Right atrium auricular region (tissue), 2 donors: ENCODE measurements around the gene MAN2B2. TPM values are rescaled to one million over a fixed set of nuclear protein-coding genes. Genes with fewer than 3 reads are reported as not detected.

Experiments
- DNase-seq: peaks from one replicate; pipeline ENCODE4 v3.0.0-alpha.2; 2019; ENCODE audit warnings: low spot score
- H3K27ac ChIP-seq, 2 donors: fragments of 200-600 bp; sonication (generic); 1 replicate in 1 of 2; 2 replicates in 1 of 2; pipeline ENCODE4 v1.5.1; 2016 to 2019
- H3K27me3 ChIP-seq, 2 donors: fragments of 200-600 bp; sonication (generic); one replicate each; pipeline versions ENCODE4 v1.5.1 to v1.6.0; 2017 to 2019
- H3K36me3 ChIP-seq: fragments of 200-600 bp; sonication (generic); one replicate; pipeline ENCODE4 v1.5.1; 2016
- H3K4me1 ChIP-seq, 2 donors: fragments of 200-600 bp; sonication (generic); one replicate each; pipeline versions ENCODE4 v1.5.1 to v1.6.0; 2017 to 2019
- H3K4me3 ChIP-seq, 2 donors: fragments of 200-600 bp; sonication (generic); 1 replicate in 1 of 2; 2 replicates in 1 of 2; pipeline ENCODE4 v1.5.1; 2017 to 2019; ENCODE audit warnings: mild to moderate bottlenecking in 1 of 2, moderate library complexity in 1 of 2
- H3K9me3 ChIP-seq, 2 donors: fragments of 200-600 bp; sonication (generic); one replicate each; pipeline ENCODE4 v1.5.1; 2019
- total RNA-seq, 2 donors: library from RNA; depleted of rRNA; stranded (reverse); fragments of >200 nt; gene quantifications; one replicate each; pipeline ENCODE4 v1.1.0, GENCODE V29; 2016
- TF ChIP-seq, protein P1 (sequence below), 2 donors: fragments of 200-600 bp; sonication (generic); IDR thresholded peaks; one replicate each; pipeline ENCODE4 v1.5.1; 2019; ENCODE audit warnings: antibody characterized with exemption in 2 of 2

Gene MAN2B2
- total RNA-seq, 2 donors from 2014 or later = 23.7 to 25.5 TPM

DNA sequence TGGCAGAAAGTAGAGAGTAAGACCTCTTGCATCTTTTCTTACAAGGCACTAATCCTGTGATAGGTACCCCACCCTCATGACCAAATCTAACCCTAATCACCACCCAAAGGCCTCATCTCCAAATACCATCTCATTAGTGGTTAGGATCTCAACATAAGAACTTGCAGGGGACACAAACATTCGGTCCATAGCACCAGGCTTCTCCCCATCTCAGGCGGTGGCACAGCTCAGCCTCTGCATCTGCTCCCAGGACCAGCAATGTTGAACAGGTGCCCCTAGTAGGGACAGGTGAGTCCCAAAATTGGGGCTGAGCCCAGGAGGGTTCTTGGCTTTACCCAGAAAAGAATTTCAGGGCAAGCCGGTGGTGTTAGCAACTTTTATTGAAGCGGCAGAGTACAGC, 57.1 kb downstream of the MAN2B2 start:
- Histone ChIP-seq H3K4me1 (no peaks in the 10 kb centered on the region), H3K9me3 (no peaks in the 10 kb centered on the region), H3K4me3 (no peak overlapping the region), H3K36me3 (no peaks in the 10 kb centered on the region), H3K27ac (no peak overlapping the region), H3K27me3 (no peaks in the 10 kb centered on the region)
- DNase-seq = no peak
- TF ChIP-seq, protein P1, sequence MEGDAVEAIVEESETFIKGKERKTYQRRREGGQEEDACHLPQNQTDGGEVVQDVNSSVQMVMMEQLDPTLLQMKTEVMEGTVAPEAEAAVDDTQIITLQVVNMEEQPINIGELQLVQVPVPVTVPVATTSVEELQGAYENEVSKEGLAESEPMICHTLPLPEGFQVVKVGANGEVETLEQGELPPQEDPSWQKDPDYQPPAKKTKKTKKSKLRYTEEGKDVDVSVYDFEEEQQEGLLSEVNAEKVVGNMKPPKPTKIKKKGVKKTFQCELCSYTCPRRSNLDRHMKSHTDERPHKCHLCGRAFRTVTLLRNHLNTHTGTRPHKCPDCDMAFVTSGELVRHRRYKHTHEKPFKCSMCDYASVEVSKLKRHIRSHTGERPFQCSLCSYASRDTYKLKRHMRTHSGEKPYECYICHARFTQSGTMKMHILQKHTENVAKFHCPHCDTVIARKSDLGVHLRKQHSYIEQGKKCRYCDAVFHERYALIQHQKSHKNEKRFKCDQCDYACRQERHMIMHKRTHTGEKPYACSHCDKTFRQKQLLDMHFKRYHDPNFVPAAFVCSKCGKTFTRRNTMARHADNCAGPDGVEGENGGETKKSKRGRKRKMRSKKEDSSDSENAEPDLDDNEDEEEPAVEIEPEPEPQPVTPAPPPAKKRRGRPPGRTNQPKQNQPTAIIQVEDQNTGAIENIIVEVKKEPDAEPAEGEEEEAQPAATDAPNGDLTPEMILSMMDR (IDR thresholded peaks at IDR 0.05) = no peak

DNA sequence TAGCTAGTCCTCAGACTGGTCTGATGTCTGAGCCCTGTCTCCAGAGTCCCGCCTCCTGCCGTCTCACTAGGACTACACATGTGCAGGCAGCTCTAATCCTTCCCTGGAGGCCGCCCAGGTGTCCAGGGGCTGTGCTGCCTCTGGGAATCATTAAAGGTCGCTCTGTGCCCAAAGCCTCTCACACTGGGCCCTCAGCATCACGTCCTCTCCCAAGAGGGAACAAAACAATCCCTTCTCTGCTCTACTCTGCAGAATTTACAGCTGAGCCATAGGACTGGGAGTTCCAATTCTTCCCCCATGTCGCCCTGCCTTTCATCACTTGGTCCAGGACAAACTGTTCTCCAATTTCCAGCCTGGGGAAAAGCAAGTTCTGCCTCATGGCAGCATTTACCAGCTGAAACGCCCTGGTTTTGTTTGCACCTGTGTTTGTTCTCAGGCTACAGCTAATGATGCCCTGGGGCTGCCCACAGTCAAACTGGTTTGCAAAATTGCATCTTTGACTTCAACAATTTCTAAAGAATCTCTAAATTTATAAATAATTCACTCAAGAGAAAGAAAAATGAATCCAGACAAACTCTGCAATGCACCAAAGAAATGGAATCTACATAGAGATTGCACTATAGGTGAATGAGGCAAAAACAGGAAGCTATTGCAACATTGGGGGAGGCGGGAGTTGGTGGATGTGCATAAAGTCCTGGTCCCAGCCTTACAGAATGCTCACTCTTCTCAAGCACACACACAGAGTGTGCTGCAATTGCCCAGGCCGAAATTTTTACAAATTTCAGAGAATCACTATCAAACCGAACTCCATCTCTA, 58.3 kb downstream of the MAN2B2 start:
- no peak overlapping the region for H3K27ac ChIP-seq
- DNase-seq = no peak
- TF ChIP-seq, protein P1 (IDR thresholded peaks at IDR 0.05) = no peak
- no peaks in the 10 kb centered on the region for H3K4me1 ChIP-seq
- no peaks in the 10 kb centered on the region for H3K36me3 ChIP-seq
- no peaks in the 10 kb centered on the region for H3K27me3 ChIP-seq
- H3K4me3 ChIP-seq = no peak overlapping the region
- no peaks in the 10 kb centered on the region for H3K9me3 ChIP-seq

DNA sequence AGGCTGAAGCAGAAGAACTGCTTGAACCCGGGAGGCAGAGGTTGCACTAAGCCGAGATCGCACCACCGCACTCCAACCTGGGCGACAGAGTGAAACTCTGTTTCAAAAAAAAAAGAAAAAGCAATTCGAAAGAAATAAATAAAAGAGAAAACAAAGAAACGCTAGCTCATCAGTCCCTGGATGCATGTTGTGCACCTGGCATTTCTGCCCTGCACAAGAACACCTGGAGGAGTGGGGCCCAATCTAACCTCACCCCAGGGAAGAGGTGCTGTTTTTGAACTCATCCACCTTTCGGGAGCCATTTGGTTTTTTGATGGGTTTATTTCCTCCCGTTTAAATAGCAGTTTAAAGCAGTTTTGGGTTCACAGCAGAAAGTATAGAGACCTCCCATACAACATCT, 59.8 kb downstream of the MAN2B2 start:
- Histone ChIP-seq H3K4me3 (no peak overlapping the region), H3K27me3 (no peaks in the 10 kb centered on the region), H3K9me3 (no peaks in the 10 kb centered on the region), H3K27ac (no peak overlapping the region), H3K36me3 (no peaks in the 10 kb centered on the region), H3K4me1 (peaks cover 0 to 4% of the 10 kb centered on the region in 2 donors)
- DNase-seq = no peak
- TF ChIP-seq, protein P1 (IDR thresholded peaks at IDR 0.05) = no peak

DNA sequence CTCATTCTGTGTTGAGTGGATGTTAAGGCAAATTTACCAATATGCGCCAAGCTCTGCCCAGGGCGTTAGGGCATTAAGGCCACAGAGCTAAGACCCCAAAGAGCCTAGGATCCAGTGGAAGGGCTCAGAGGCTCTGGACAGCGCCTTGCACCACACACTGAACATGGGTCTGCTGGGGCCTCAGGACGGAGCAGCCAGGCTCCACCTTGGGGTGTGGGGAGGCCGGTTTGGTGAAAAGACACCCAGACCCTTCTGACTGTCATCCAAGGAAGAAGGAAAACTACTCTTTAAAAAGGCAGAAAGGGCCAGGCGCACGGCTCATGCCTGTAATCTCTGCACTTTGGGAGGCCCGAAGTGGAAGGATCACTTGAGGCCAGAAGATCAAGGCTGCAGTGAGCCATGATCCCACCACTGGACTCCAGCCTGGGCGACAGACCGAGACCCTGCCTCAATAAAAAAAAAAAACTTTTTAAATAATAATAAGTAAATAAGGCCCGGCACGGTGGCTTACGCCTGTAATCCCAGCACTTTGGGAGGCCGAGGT, 64.2 kb downstream of the MAN2B2 start:
- TF ChIP-seq, protein P1 (IDR thresholded peaks at IDR 0.05) = no peak
- no peaks in the 10 kb centered on the region for H3K27me3 ChIP-seq
- DNase-seq = no peak
- H3K36me3 ChIP-seq = peaks cover 12% of the 10 kb centered on the region
- H3K27ac ChIP-seq = no peak overlapping the region
- peaks cover 0 to 32% of the 10 kb centered on the region in 2 donors for H3K4me1 ChIP-seq
- no peak overlapping the region for H3K4me3 ChIP-seq
- H3K9me3 ChIP-seq = no peaks in the 10 kb centered on the region

DNA sequence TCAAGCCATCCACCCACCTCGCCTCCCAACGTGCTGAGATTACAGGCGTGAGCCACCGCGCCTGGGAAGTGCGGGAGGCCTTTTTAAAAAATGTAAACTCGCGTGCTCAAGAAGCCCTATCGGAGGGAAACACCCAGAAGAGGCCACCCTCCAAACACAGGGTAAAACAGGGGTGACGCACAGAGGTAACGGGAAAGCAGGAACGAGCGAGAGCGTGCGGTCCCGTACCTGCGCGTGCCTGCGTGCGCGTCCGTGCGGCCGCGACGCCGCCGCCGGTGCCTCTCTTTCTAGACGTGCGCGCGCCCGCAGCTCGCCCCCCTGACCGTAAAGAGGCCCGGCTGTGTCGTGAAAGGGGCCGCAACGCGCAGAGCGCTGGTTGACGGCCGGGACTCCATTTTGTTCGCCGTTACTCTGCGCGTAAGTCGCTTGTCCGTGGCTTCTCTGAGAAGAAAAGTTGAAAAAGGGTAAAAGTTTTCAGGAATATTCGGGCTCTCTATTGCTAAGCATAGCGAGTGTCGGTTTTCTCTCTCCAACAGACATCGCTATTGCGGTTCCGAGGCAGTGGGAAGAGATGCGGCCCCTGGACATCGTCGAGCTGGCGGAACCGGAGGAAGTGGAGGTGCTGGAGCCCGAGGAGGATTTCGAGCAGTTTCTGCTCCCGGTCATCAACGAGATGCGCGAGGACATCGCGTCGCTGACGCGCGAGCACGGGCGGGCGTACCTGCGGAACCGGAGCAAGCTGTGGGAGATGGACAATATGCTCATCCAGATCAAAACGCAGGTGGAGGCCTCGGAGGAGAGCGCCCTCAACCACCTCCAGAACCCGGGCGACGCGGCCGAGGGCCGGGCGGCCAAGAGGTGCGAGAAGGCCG, 65.5 kb downstream of the MAN2B2 start, which contains the start of gene MRFAP1:
Gene MRFAP1, plus strand, starts transcription at position 394 of the 872 bp plus-strand sequence. Its CDS starts 178 bp downstream, at position 572.
- peaks cover 12% of the 10 kb centered on the region for H3K36me3 ChIP-seq
- peak within 1 kb of the TSS; percentile 83 to 89 for H3K4me3 ChIP-seq
- peak within 1 kb of the TSS; percentile 96 to 97 for H3K27ac ChIP-seq
- H3K4me1 ChIP-seq = peaks cover 0 to 32% of the 10 kb centered on the region in 2 donors
- no peaks in the 10 kb centered on the region for H3K27me3 ChIP-seq
- no peaks in the 10 kb centered on the region for H3K9me3 ChIP-seq
- TF ChIP-seq, protein P1 (IDR thresholded peaks at IDR 0.05) = no peak
- DNase-seq = peak; percentile 90
